Vagina (tissue), 2 donors: ENCODE measurements around the gene CD96. TPM values are rescaled to one million over a fixed set of nuclear protein-coding genes. Genes with fewer than 3 reads are reported as not detected.
"Not testable (repeated sequence)": the region's sequence is repeated elsewhere in the genome, so short reads cannot be mapped to it uniquely, and the experiment has no call there.

Source experiments
- DNase-seq, 2 donors: peaks; one replicate each; pipeline ENCODE4 v3.0.0-alpha.2; 2017; ENCODE audit errors: extremely low spot score in 2 of 2
- H3K27ac ChIP-seq: fragments of 200-600 bp; sonication (generic); one replicate; pipeline ENCODE4 v1.5.1; 2019
- H3K27me3 ChIP-seq: fragments of 200-600 bp; sonication (generic); one replicate; pipeline ENCODE4 v1.5.1; 2019
- H3K36me3 ChIP-seq, 2 donors: fragments of 200-600 bp; sonication (generic); one replicate each; pipeline ENCODE4 v1.5.1; 2017 to 2019
- H3K4me1 ChIP-seq: fragments of 200-600 bp; sonication (generic); one replicate; pipeline ENCODE4 v1.5.1; 2019
- H3K4me3 ChIP-seq, 2 donors: fragments of 200-600 bp; sonication (generic); 1 replicate in 1 of 2; 2 replicates in 1 of 2; pipeline ENCODE4 v1.5.1; 2016 to 2019
- H3K9me3 ChIP-seq: fragments of 200-600 bp; sonication (generic); one replicate; pipeline ENCODE4 v1.5.1; 2019
- CTCF ChIP-seq, 3 experiments: fragments of 450-650 bp in 2 of 3; fragments of 200-600 bp in 1 of 3; sonication (generic) in 1 of 3; IDR thresholded peaks; one replicate each; pipeline ENCODE4 v1.5.1; 2017 to 2019; ENCODE audit warnings: antibody characterized with exemption in 3 of 3, mild to moderate bottlenecking in 2 of 3, moderate library complexity in 2 of 3
- POLR2A ChIP-seq, 2 donors: fragments of 450-650 bp; IDR thresholded peaks; one replicate each; pipeline ENCODE4 v1.6.1; 2017; ENCODE audit warnings: antibody characterized with exemption in 2 of 2, mild to moderate bottlenecking in 2 of 2, moderate library complexity in 2 of 2
- POLR2AphosphoS5 ChIP-seq, 2 donors: sonication (generic); formaldehyde crosslinking; IDR thresholded peaks; one replicate each; pipeline ENCODE4 v1.9.0; 2017; ENCODE audit warnings: antibody characterized with exemption in 2 of 2, mild to moderate bottlenecking in 2 of 2, low read depth in 1 of 2; ENCODE audit not compliant: insufficient read depth in 1 of 2
- intact Hi-C: fragments of 100-400 bp; cut with DNase I; formaldehyde crosslinking; loops from one replicate; pipeline ENCODE4 v1.15.1; 2023
- total RNA-seq: library from RNA; depleted of rRNA; stranded (reverse); fragments of >200 nt; gene quantifications from one replicate; pipeline ENCODE4 v1.2.3, GENCODE V29; 2016

CD96 gene
- total RNA-seq, 1 donor from 2014 or later, result 13.5 TPM

DNA sequence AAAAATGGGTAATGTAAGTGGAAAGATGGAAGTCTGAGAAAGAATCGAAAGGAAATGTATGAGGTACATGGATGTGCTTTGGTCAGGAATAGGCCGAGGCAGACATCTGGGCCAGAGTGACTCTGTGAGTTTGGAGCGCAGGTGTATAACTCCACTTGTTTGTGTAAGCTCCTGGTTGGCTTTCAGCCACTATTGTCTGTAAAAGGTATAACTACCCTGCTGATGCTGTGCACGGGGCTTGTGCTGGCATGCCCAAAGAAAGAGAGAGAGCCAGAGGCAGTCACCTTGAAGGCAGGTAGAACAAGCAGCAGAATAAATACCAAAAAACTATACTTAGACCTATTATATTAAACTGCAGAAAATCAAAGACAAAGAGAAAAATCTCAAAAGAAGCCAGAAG lies 32.7 kb upstream of the CD96 start:
- Histone ChIP-seq H3K27ac (no peak overlapping the region), H3K9me3 (no peaks in the 10 kb centered on the region), H3K27me3 (no peaks in the 10 kb centered on the region), H3K4me1 (no peaks in the 10 kb centered on the region), H3K36me3 (no peaks in the 10 kb centered on the region), H3K4me3 (no peak overlapping the region)
- TF ChIP-seq POLR2A (IDR thresholded peaks at IDR 0.05) (no peak), POLR2AphosphoS5 (IDR thresholded peaks at IDR 0.05; ENCODE audit: insufficient read depth in 1 of 2, low read depth in 1 of 2) (no peak), CTCF (IDR thresholded peaks at IDR 0.05) (no peak)
- intact Hi-C loops, result no loop called here
- DNase-seq, result no peak

- no peak for TF ChIP-seq CTCF (IDR thresholded peaks at IDR 0.05)
- TF ChIP-seq POLR2A (IDR thresholded peaks at IDR 0.05), result no peak
- TF ChIP-seq POLR2AphosphoS5 (IDR thresholded peaks at IDR 0.05; ENCODE audit: insufficient read depth in 1 of 2, low read depth in 1 of 2), result no peak
- Histone ChIP-seq H3K27ac (no peak overlapping the region), H3K4me3 (no peak overlapping the region), H3K4me1 (no peaks in the 10 kb centered on the region), H3K36me3 (no peaks in the 10 kb centered on the region), H3K27me3 (no peaks in the 10 kb centered on the region), H3K9me3 (no peaks in the 10 kb centered on the region)
- no peak for DNase-seq
- intact Hi-C loops, result no loop called here
Measured at GRCh38 chr3:111517801-111518200, 24.2 kb upstream of the CD96 start.

- TF ChIP-seq CTCF (IDR thresholded peaks at IDR 0.05) (no peak), POLR2A (IDR thresholded peaks at IDR 0.05) (no peak), POLR2AphosphoS5 (IDR thresholded peaks at IDR 0.05; ENCODE audit: insufficient read depth in 1 of 2, low read depth in 1 of 2) (no peak)
- H3K4me1 ChIP-seq, result no peaks in the 10 kb centered on the region
- H3K27me3 ChIP-seq, result no peaks in the 10 kb centered on the region
- intact Hi-C loops, result no loop called here
- no peak overlapping the region for H3K27ac ChIP-seq
- no peaks in the 10 kb centered on the region for H3K36me3 ChIP-seq
- H3K4me3 ChIP-seq, result no peak overlapping the region
- no peak for DNase-seq
- no peaks in the 10 kb centered on the region for H3K9me3 ChIP-seq
Measured at GRCh38 chr3:111519178-111519855, 22.7 kb upstream of the CD96 start.

GRCh38 chr3:111521891-111522290 lies 20.1 kb upstream of the CD96 start:
- intact Hi-C loops, result no loop called here
- no peak for TF ChIP-seq POLR2A (IDR thresholded peaks at IDR 0.05)
- no peak for TF ChIP-seq POLR2AphosphoS5 (IDR thresholded peaks at IDR 0.05; ENCODE audit: insufficient read depth in 1 of 2, low read depth in 1 of 2)
- no peak for TF ChIP-seq CTCF (IDR thresholded peaks at IDR 0.05)
- Histone ChIP-seq H3K27ac (no peak overlapping the region), H3K4me3 (no peak overlapping the region), H3K4me1 (no peaks in the 10 kb centered on the region), H3K36me3 (no peaks in the 10 kb centered on the region), H3K27me3 (no peaks in the 10 kb centered on the region), H3K9me3 (no peaks in the 10 kb centered on the region)
- no peak for DNase-seq

- H3K9me3 ChIP-seq, H3K36me3 ChIP-seq, DNase-seq, H3K4me1 ChIP-seq, H3K27ac ChIP-seq, intact Hi-C loops, H3K4me3 ChIP-seq, H3K27me3 ChIP-seq: not testable (repeated sequence)
Measured at GRCh38 chr3:111524486-111524885, 17.5 kb upstream of the CD96 start.
